ENCODE data around the gene MIP. TPM values are rescaled to one million over a fixed set of nuclear protein-coding genes. Genes with fewer than 3 reads are reported as not detected.

The MIP gene
- total and polyA plus RNA-seq, 10 of the 15 experiments (the other 5 are each of a cell fraction or from before 2014, with no cell fraction given), result 0.04 to 0.18 (median 0.11) TPM; not detected in 3

DNA sequence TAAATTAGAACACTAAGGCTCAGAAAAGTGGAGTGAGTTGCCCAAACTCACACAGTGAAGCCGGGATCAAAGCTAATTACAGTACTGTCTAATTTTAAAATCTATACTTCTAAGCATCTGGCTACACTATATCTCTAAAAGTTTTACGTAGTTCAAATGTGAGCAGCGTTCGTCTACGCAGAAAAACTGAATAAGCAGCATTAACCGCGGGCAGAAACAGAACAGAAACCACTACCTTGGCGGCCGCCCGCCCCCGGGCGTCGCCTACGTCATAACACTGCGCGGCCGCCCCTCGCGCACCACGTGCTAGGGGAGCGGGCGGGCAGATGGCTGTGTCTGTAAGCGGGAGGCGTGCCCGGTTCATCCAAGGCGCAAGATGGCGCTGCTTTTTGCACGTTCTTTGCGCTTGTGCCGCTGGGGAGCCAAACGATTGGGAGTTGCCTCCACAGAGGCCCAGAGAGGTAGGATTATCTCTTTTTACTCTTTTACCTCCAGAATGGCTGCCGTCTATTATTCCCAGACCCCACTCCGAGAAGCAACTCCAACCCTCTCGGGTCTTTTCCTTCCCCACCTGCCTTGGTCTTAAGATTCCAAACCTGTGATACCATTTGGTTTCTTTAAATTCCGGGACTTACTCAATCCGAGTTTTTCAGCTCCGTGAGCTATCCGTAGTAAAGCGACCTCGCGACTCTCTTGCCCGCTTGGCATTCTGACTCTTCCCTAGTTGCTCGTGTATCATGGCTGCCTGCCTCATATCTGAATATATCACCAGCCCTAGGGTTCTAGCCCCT is 14.0 kb upstream of the MIP start, which contains the start of gene SPRYD4 (continued):
- TF ChIP-seq, protein P1, sequence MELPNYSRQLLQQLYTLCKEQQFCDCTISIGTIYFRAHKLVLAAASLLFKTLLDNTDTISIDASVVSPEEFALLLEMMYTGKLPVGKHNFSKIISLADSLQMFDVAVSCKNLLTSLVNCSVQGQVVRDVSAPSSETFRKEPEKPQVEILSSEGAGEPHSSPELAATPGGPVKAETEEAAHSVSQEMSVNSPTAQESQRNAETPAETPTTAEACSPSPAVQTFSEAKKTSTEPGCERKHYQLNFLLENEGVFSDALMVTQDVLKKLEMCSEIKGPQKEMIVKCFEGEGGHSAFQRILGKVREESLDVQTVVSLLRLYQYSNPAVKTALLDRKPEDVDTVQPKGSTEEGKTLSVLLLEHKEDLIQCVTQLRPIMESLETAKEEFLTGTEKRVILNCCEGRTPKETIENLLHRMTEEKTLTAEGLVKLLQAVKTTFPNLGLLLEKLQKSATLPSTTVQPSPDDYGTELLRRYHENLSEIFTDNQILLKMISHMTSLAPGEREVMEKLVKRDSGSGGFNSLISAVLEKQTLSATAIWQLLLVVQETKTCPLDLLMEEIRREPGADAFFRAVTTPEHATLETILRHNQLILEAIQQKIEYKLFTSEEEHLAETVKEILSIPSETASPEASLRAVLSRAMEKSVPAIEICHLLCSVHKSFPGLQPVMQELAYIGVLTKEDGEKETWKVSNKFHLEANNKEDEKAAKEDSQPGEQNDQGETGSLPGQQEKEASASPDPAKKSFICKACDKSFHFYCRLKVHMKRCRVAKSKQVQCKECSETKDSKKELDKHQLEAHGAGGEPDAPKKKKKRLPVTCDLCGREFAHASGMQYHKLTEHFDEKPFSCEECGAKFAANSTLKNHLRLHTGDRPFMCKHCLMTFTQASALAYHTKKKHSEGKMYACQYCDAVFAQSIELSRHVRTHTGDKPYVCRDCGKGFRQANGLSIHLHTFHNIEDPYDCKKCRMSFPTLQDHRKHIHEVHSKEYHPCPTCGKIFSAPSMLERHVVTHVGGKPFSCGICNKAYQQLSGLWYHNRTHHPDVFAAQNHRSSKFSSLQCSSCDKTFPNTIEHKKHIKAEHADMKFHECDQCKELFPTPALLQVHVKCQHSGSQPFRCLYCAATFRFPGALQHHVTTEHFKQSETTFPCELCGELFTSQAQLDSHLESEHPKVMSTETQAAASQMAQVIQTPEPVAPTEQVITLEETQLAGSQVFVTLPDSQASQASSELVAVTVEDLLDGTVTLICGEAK (IDR thresholded peaks at IDR 0.05; ENCODE audit: borderline replicate concordance), result no peak; the same call in 1 of the 2 replicates
- TF ChIP-seq CBX5 (IDR thresholded peaks at IDR 0.05; ENCODE audit: low read depth) (no peak), RCOR1 (conservative IDR thresholded peaks at IDR 0.05; ENCODE audit: low read depth, low read length) (no peak), FOS (IDR thresholded peaks at IDR 0.05; ENCODE audit: borderline replicate concordance, extremely low read depth, insufficient read length) (no peak), ZNF384 (IDR thresholded peaks at IDR 0.05; ENCODE audit: borderline replicate concordance, low read depth, low read length) (no peak), MYC (IDR thresholded peaks at IDR 0.05; ENCODE audit: insufficient read depth, insufficient read length, insufficient replicate concordance, low read length, severe bottlenecking) (peak; percentile 97), TCF3 (IDR thresholded peaks at IDR 0.05; ENCODE audit: borderline replicate concordance, insufficient read depth, low read depth, low read length) (peak; percentile 62; the same call in 1 of the 2 replicates), SREBF2 (IDR thresholded peaks at IDR 0.05; ENCODE audit: low read length) (no peak), FOXK2 (IDR thresholded peaks at IDR 0.05) (peak; percentile 67), PAX5 (IDR thresholded peaks at IDR 0.05; ENCODE audit: borderline replicate concordance, low read depth, low read length) (peak; percentile 74; the same call in 1 of the 2 replicates), HDGF (IDR thresholded peaks at IDR 0.05) (no peak), POLR2AphosphoS2 (IDR thresholded peaks at IDR 0.05; ENCODE audit: low read depth, low read length) (peak; percentile 49; the same call in 1 of the 2 replicates), RAD21 (IDR thresholded peaks at IDR 0.05; ENCODE audit: insufficient read depth, low read depth, low read length) (no peak), CEBPB (IDR thresholded peaks at IDR 0.05; ENCODE audit: borderline replicate concordance in 1 of 2, low read depth in 2 of 2, low read length in 2 of 2) (no peak), FOXM1 (IDR thresholded peaks at IDR 0.05; ENCODE audit: low read depth, low read length) (peak; percentile 27; the same call in 1 of the 2 replicates), NR2C2 (IDR thresholded peaks at IDR 0.05; ENCODE audit: borderline replicate concordance, control insufficient read depth, insufficient read length, low read depth) (no peak)
- TF ChIP-seq, protein P2, sequence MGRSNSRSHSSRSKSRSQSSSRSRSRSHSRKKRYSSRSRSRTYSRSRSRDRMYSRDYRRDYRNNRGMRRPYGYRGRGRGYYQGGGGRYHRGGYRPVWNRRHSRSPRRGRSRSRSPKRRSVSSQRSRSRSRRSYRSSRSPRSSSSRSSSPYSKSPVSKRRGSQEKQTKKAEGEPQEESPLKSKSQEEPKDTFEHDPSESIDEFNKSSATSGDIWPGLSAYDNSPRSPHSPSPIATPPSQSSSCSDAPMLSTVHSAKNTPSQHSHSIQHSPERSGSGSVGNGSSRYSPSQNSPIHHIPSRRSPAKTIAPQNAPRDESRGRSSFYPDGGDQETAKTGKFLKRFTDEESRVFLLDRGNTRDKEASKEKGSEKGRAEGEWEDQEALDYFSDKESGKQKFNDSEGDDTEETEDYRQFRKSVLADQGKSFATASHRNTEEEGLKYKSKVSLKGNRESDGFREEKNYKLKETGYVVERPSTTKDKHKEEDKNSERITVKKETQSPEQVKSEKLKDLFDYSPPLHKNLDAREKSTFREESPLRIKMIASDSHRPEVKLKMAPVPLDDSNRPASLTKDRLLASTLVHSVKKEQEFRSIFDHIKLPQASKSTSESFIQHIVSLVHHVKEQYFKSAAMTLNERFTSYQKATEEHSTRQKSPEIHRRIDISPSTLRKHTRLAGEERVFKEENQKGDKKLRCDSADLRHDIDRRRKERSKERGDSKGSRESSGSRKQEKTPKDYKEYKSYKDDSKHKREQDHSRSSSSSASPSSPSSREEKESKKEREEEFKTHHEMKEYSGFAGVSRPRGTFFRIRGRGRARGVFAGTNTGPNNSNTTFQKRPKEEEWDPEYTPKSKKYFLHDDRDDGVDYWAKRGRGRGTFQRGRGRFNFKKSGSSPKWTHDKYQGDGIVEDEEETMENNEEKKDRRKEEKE (IDR thresholded peaks at IDR 0.05), result no peak
- TF ChIP-seq, protein P3, sequence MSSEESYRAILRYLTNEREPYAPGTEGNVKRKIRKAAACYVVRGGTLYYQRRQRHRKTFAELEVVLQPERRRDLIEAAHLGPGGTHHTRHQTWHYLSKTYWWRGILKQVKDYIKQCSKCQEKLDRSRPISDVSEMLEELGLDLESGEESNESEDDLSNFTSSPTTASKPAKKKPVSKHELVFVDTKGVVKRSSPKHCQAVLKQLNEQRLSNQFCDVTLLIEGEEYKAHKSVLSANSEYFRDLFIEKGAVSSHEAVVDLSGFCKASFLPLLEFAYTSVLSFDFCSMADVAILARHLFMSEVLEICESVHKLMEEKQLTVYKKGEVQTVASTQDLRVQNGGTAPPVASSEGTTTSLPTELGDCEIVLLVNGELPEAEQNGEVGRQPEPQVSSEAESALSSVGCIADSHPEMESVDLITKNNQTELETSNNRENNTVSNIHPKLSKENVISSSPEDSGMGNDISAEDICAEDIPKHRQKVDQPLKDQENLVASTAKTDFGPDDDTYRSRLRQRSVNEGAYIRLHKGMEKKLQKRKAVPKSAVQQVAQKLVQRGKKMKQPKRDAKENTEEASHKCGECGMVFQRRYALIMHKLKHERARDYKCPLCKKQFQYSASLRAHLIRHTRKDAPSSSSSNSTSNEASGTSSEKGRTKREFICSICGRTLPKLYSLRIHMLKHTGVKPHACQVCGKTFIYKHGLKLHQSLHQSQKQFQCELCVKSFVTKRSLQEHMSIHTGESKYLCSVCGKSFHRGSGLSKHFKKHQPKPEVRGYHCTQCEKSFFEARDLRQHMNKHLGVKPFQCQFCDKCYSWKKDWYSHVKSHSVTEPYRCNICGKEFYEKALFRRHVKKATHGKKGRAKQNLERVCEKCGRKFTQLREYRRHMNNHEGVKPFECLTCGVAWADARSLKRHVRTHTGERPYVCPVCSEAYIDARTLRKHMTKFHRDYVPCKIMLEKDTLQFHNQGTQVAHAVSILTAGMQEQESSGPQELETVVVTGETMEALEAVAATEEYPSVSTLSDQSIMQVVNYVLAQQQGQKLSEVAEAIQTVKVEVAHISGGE (CRISPR knock-in tag; IDR thresholded peaks at IDR 0.05), result no peak

All from GM12878 (cell line).